Skeletal muscle satellite cell (primary cell): Measurements from ENCODE around the gene AFF3.
"Not testable (repeated sequence)": the region's sequence is repeated elsewhere in the genome, so short reads cannot be mapped to it uniquely, and the experiment has no call there.

Source experiments
- H3K27me3 ChIP-seq: 2 replicates; pipeline ENCODE4 v1.7.0; 2013; ENCODE audit warnings: low read length; ENCODE audit not compliant: control insufficient read depth, insufficient read depth
- H3K36me3 ChIP-seq: 2 replicates; pipeline ENCODE4 v1.7.0; 2013; ENCODE audit warnings: mild to moderate bottlenecking, control low read depth, low read length; ENCODE audit not compliant: insufficient read depth
- H3K4me1 ChIP-seq: 2 replicates; pipeline ENCODE4 v1.7.0; 2013; ENCODE audit warnings: low read length; ENCODE audit not compliant: control insufficient read depth, insufficient read depth
- H3K4me2 ChIP-seq: 2 replicates; pipeline ENCODE4 v1.7.0; 2013; ENCODE audit warnings: mild to moderate bottlenecking, low read length
- H3K4me3 ChIP-seq: 2 replicates; pipeline ENCODE4 v1.7.0; 2013; ENCODE audit warnings: low read length
- H3K9ac ChIP-seq: 2 replicates; pipeline ENCODE4 v1.7.0; 2013; ENCODE audit warnings: mild to moderate bottlenecking, low read depth, low read length, moderate library complexity
- H3K9me3 ChIP-seq: replicated peaks from 2 replicates; pipeline ENCODE4 v1.7.0; 2013; ENCODE audit warnings: mild to moderate bottlenecking, control low read depth, low read length

The AFF3 gene

DNA sequence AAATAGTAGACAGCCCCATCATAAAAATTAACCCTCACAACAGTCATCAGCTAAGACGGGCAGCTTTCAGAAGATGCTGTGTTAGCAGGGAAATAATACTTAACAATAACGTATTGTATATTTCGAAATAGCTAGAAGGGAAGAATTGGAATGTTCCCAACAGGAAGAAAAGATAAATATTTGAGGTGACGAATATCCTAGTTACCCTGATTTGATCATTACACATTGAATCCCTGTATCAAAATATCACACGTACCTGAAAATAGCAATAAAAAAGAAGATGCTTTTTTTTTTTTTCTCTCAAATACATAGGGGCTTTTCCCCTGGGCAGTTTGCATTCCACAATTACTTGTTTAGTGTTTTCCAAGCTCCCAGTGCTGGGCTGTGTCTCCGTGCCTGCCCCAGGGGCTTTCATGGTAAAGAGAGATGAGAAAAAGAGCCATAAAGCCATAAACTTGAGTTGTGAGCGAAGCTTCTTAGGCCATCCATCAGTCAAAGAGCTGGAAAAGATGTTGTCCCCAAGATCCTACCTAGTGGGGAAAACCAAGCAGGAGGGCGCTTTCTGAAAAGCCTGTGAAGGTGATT, 469.5 kb downstream of the AFF3 start:
- Histone ChIP-seq H3K4me1 (no peaks in the 10 kb centered on the region), H3K4me3 (no peak overlapping the region), H3K27me3 (peaks cover 8% of the 10 kb centered on the region), H3K36me3 (no peaks in the 10 kb centered on the region), H3K4me2 (no peak overlapping the region), H3K9ac (no peak overlapping the region), H3K9me3 (no peaks in the 10 kb centered on the region)

DNA sequence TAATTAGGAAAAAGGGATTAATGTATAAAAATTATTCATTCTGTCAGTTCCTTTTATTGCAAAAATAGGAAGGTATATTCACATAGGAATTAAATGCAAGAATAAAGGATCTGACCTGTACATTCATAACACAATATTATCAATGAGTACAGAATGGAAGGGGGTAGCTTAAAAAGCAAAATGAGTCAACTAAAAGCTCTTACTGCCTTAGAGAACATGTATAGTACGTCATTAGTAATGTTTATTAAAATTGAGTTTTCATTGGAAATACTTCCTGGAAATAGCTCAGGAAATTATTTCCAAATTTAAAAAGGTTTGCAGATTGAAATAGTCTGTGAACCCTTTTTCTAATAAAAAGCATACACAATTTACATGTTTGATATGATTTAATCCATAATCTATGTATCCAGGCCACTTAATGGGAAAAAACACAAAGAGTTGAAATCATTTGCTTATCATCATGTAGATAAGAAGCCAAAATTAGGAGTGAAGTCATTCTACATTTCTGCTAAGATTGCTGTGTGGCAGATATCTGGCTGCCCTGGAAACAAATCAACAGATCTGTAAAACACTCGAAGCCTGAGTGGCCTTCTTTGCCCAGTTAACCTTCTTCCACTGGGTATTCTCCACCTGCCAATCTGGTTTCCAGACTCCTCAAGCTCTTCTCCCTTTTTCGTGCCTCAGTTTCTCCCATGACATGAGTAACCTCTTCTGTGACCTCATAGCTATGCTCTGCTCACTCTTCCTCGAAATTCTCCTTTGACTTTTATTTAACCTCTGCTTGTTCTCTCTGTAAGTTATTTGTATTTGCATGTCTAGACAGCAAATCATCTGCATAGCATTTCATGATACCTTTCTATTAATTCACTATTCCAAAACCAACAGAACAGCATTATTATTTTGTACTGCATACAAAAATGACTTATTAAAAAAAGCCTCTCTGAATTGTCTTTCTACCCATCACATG, 471.3 kb downstream of the AFF3 start:
- H3K36me3 ChIP-seq, result no peaks in the 10 kb centered on the region

DNA sequence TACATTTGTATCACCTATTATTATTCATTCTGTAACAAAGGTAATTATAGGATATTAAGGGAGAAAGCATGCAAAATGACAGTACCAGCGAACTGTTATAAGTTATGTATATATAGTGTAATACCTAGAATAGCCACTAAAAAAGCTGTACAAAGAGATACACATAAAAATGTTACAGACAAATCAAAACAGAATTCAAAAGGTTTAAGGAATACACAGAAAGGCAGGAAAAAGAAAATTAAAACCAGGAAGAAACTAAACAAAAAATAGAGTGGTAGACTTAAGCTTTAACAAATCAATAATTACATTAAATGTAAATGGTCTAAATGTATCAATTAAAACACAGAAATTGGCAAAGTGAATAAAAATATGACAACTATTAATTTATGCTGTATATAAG, 476.1 kb downstream of the AFF3 start:
- no peaks in the 10 kb centered on the region for H3K9me3 ChIP-seq
- no peak overlapping the region for H3K4me2 ChIP-seq
- H3K4me1 ChIP-seq, result no peaks in the 10 kb centered on the region
- H3K27me3 ChIP-seq, result peaks cover 2% of the 10 kb centered on the region
- no peak overlapping the region for H3K9ac ChIP-seq
- H3K36me3 ChIP-seq, result no peaks in the 10 kb centered on the region
- no peak overlapping the region for H3K4me3 ChIP-seq

More for the DNA sequence above, 471.3 kb downstream of the AFF3 start:
- Histone ChIP-seq H3K27me3 (peaks cover 8% of the 10 kb centered on the region), H3K4me2 (no peak overlapping the region), H3K9me3 (no peaks in the 10 kb centered on the region), H3K9ac (no peak overlapping the region), H3K4me1 (no peaks in the 10 kb centered on the region), H3K4me3 (no peak overlapping the region)

DNA sequence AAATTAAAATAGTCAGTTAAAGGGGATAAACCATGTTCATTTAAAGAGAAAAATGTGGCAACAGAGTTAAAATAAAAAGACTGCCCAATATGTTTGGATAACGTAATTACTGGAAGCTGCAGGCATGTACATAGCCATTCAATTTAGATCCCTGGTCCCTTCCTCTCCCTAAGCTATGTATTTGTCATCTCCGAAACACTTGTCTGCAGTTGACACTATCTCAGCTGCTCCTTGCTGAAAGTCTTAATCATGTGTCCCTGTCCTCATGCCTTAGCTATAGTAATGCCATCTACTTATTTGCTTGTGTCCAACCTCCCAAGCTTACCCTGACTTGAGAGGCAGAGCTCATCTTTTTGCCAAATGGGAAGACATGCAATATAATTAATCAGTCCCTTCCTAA, 478.7 kb downstream of the AFF3 start:
- Histone ChIP-seq H3K36me3 (no peaks in the 10 kb centered on the region), H3K9ac (no peak overlapping the region), H3K27me3 (no peaks in the 10 kb centered on the region), H3K4me3 (no peak overlapping the region), H3K9me3 (no peaks in the 10 kb centered on the region), H3K4me2 (no peak overlapping the region), H3K4me1 (no peaks in the 10 kb centered on the region)

DNA sequence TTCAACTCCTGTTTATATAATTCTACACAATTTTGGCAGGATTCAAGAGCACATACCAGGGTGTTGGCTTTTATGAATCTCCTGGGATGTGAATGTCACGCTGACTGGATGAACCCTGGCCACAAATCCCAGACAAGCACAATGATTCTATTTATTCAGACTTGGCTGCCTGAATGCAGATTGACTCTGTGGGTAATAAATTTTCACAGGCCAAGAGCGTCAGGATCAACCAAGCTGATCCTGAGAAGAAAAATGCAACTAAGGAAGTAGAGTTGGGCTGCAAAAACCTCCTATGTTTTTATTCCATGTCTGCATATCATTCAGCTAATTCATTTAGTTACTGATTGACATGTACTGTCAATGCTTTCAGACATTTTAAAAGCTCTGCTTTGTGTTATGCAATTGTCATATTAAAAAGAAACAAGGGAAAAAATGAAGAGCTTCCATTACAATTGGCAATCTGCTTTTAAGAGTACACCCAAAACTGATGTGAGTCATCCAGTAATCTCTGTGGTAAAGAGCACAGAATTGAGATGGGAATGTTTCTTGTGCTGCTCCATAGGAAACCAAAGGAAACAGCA, 479.5 kb downstream of the AFF3 start:
- Histone ChIP-seq H3K4me2 (no peak overlapping the region), H3K27me3 (no peaks in the 10 kb centered on the region), H3K4me1 (no peaks in the 10 kb centered on the region), H3K4me3 (no peak overlapping the region), H3K9ac (no peak overlapping the region), H3K9me3 (no peaks in the 10 kb centered on the region), H3K36me3 (no peaks in the 10 kb centered on the region)

DNA sequence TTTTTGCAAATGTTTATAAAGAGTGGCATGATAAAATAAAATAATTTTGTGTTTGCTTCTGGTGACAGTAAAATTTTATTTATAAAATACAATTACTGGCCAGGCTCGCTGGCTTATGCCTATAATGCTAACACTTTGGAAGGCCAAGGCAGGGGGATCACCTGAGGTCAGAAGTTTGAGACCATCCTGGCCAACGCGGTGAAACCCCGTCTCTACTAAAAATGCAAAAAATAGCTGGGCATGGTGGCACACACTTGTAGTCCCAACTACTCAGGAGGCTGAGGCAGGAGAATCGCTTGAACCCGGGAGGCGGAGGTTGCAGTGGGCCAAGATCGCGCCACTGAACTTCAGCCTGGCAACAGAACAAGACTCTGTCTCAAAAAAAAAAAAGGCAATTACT, 480.6 kb downstream of the AFF3 start:
- not testable (repeated sequence) for H3K4me2 ChIP-seq, H3K27me3 ChIP-seq, H3K4me3 ChIP-seq, H3K9me3 ChIP-seq, H3K4me1 ChIP-seq, H3K36me3 ChIP-seq, H3K9ac ChIP-seq

DNA sequence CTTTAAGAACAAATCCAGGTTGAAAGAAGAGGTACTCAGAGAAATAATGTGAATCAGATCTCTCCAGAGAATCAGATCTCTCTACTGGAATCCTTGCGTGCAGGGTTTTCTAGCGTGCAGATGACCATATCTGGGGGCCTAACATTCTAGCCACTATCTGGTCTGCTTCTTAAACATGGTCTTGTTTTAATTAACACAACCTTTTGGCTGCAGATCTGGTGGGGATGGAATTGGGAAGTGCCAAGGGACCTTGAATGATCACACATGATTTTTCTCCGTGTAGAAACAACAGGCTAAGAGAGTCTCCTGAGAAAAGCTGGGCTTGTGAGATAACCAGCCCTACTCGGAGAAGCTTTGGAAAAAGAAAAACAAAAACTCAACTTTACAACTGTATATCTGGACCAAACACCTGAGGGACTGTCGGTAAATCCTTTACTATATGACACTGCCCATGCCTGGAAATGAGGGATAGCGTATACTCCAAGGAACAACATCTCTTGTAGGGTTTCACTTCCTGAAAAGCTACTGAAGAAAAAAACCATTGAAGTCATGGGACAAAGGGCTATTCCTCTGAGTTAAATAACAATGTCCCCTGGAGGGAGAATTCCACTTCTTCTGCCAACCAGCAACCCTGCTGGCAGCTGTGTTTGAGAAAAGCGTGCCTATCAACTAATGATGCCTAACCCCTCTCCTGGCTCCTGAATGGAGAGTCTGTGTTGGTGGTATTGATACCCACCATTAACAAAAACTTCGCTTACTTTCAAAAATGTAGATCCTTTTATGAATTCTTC, 481.6 kb downstream of the AFF3 start:
- Histone ChIP-seq H3K4me1 (no peaks in the 10 kb centered on the region), H3K27me3 (no peaks in the 10 kb centered on the region), H3K4me3 (no peak overlapping the region), H3K36me3 (no peaks in the 10 kb centered on the region), H3K9ac (no peak overlapping the region), H3K9me3 (no peaks in the 10 kb centered on the region), H3K4me2 (no peak overlapping the region)

DNA sequence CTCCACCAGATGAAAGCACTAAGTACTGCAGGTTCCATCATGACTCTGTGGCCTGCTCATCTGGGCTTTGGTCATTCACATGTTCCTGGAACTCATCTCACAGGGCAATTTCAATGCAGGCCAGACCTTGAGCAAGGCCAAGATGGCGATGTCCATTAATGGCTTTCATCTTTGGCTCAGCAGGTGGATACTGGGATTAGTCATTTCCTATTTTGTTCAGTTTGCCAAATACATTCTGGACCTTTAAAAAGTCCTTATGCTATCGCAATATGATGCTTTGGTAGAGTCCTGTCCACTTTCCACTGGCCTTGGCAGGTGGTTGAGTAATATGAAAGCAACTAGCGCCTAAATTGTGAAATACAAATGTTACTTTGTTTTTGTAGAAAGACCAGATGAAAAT, 482.5 kb downstream of the AFF3 start:
- Histone ChIP-seq H3K4me3 (no peak overlapping the region), H3K4me1 (no peaks in the 10 kb centered on the region), H3K9me3 (no peaks in the 10 kb centered on the region), H3K4me2 (no peak overlapping the region), H3K27me3 (no peaks in the 10 kb centered on the region), H3K9ac (no peak overlapping the region), H3K36me3 (no peaks in the 10 kb centered on the region)

DNA sequence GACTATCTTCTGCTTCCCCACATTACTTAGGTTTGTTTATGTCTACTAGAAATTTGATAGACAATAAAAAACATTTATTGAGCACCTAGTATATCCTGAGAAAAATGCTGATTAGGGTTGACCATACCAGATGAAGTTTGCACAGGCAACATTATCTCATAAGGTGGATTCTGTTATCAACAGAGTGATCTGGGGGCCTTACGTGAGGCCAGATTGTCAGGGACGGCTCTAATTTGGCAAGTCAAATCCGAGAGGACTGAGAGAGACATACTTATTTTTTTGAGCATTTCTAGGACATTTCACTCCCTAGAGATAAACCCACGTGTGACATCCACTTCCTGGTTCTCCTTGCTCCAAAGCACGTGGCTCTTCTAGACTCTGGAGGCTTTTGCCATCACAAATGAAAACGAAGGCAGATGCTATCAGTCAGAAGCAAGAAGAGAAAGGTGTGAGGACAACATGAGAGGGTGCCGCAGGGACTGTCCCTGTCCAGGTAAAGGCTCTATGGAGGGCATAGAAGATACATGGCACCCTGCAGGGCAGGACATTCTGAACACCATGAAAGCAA, 484.6 kb downstream of the AFF3 start:
- H3K36me3 ChIP-seq, result no peaks in the 10 kb centered on the region

DNA sequence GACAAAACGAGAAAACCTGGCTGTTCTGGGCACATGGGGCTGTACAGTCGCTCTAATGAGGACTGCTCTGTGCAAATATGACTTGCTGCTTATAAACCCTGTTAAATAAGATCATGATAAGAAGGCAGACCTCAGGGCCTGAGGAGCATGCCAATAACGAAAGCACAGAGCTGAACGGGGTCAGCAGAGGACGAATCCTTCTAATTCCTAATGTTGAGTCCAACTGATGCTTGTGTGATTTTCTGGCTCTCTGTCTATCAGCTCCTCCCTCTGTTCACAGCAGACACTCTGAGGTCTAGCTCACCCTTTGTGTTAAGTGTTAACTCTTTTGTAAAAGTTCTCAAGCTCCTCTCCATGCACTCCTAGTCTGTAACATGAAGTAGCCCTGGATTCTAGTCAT, 485.4 kb downstream of the AFF3 start:
- H3K9ac ChIP-seq, result no peak overlapping the region
- no peaks in the 10 kb centered on the region for H3K9me3 ChIP-seq
- no peaks in the 10 kb centered on the region for H3K27me3 ChIP-seq
- no peaks in the 10 kb centered on the region for H3K4me1 ChIP-seq
- no peak overlapping the region for H3K4me2 ChIP-seq
- no peak overlapping the region for H3K4me3 ChIP-seq
- H3K36me3 ChIP-seq, result no peaks in the 10 kb centered on the region

More for the DNA sequence above, 484.6 kb downstream of the AFF3 start:
- Histone ChIP-seq H3K27me3 (no peaks in the 10 kb centered on the region), H3K4me2 (no peak overlapping the region), H3K9me3 (no peaks in the 10 kb centered on the region), H3K4me3 (no peak overlapping the region), H3K9ac (no peak overlapping the region), H3K4me1 (no peaks in the 10 kb centered on the region)

DNA sequence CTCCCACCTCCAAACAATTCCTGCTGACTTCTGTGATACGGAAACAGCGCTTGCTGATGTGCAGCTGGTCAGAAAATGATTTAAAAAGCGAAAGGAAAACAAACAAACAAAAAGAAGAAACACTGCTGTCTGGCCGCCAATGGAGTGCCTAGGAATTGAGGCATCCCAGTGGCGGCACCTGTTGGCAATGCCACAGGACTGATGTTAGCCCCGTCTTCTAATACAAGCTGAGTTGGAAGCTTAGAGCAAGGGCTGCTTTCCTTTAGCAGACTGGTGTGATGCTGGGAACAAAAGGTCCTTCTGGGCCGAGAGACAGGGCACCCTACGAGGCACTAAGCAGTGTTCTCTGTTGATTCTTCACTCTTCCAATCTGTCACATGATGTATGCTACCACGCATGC, 489.0 kb downstream of the AFF3 start:
- Histone ChIP-seq H3K4me2 (no peak overlapping the region), H3K9ac (no peak overlapping the region), H3K4me3 (no peak overlapping the region), H3K4me1 (no peaks in the 10 kb centered on the region), H3K27me3 (no peaks in the 10 kb centered on the region), H3K9me3 (no peaks in the 10 kb centered on the region), H3K36me3 (no peaks in the 10 kb centered on the region)
